ENCODE results near the gene EFNA1. TPM values are rescaled to one million over a fixed set of nuclear protein-coding genes. Genes with fewer than 3 reads are reported as not detected.

The EFNA1 gene
- total and polyA plus RNA-seq, 2 of the 13 experiments (the other 11 are each of a cell fraction or from before 2014, with no cell fraction given), result 81.8 to 874 TPM

GRCh38 chr1:155128755-155129473 lies 1.2 kb downstream of the EFNA1 start (continued):
- TF ChIP-seq ZNF280B (CRISPR knock-in tag; IDR thresholded peaks at IDR 0.05; ENCODE audit: borderline replicate concordance) (no peak; the same call in 1 of the 2 replicates), ZBTB3 (CRISPR knock-in tag; IDR thresholded peaks at IDR 0.05; ENCODE audit: borderline replicate concordance, low read depth) (no peak; the same call in 1 of the 2 replicates), ZNF7 (CRISPR knock-in tag; IDR thresholded peaks at IDR 0.05) (no peak), SOX6 (IDR thresholded peaks at IDR 0.05) (no peak), SOX6 (CRISPR knock-in tag; IDR thresholded peaks at IDR 0.05) (peak; percentile 67), YEATS2 (CRISPR knock-in tag; IDR thresholded peaks at IDR 0.05; ENCODE audit: borderline replicate concordance) (no peak), RBAK (CRISPR knock-in tag; IDR thresholded peaks at IDR 0.05) (peak; percentile 62; the same call in 1 of the 2 replicates), KLF6 (CRISPR knock-in tag; IDR thresholded peaks at IDR 0.05) (no peak), PTBP1 (IDR thresholded peaks at IDR 0.05; ENCODE audit: low read depth, low read length, poor library complexity, severe bottlenecking) (no peak), ZNF713 (CRISPR knock-in tag; IDR thresholded peaks at IDR 0.05) (peak; percentile 94; the same call in 1 of the 2 replicates), CBX1 (IDR thresholded peaks at IDR 0.05; ENCODE audit: low read depth) (no peak), ZNF724P (CRISPR knock-in tag; IDR thresholded peaks at IDR 0.05; ENCODE audit: borderline replicate concordance) (no peak), ZNF740 (CRISPR knock-in tag; IDR thresholded peaks at IDR 0.05) (peak; percentile 54; the same call in 1 of the 2 replicates), ZMYM2 (CRISPR knock-in tag; IDR thresholded peaks at IDR 0.05) (no peak), CENPX (CRISPR knock-in tag; IDR thresholded peaks at IDR 0.05) (no peak), DNMT1 (CRISPR knock-in tag; IDR thresholded peaks at IDR 0.05) (no peak), ZNF678 (CRISPR knock-in tag; IDR thresholded peaks at IDR 0.05) (0 out of 2 replicates have a peak, but pooled peaks have one; percentile 32), ZNF274 (CRISPR knock-in tag; IDR thresholded peaks at IDR 0.05) (no peak; the same call in 1 of the 2 replicates), ZNF343 (CRISPR knock-in tag; IDR thresholded peaks at IDR 0.05) (peak; percentile 82; the same call in 1 of the 2 replicates), RORA (CRISPR knock-in tag; IDR thresholded peaks at IDR 0.05) (no peak), HES4 (CRISPR knock-in tag; IDR thresholded peaks at IDR 0.05; ENCODE audit: borderline replicate concordance) (peak; percentile 76; the same call in 1 of the 2 replicates), ZNF34 (CRISPR knock-in tag; IDR thresholded peaks at IDR 0.05; ENCODE audit: borderline replicate concordance) (0 out of 2 replicates have a peak, but pooled peaks have one; percentile 37), RAD21 (CRISPR knock-in tag; IDR thresholded peaks at IDR 0.05) (no peak), ZNF576 (CRISPR knock-in tag; IDR thresholded peaks at IDR 0.05) (no peak), AKAP8 (CRISPR knock-in tag; IDR thresholded peaks at IDR 0.05) (peak; percentile 98), ZNF747 (CRISPR knock-in tag; IDR thresholded peaks at IDR 0.05; ENCODE audit: borderline replicate concordance) (peak; percentile 65; the same call in 1 of the 2 replicates), IRX3 (CRISPR knock-in tag; IDR thresholded peaks at IDR 0.05; ENCODE audit: borderline replicate concordance, low read depth) (no peak), ZC3H4 (CRISPR knock-in tag; IDR thresholded peaks at IDR 0.05; ENCODE audit: borderline replicate concordance) (peak; percentile 91; the same call in 1 of the 2 replicates)

Measured in HepG2 (cell line).